ENCODE data around the gene CEP290. TPM values are rescaled to one million over a fixed set of nuclear protein-coding genes. Genes with fewer than 3 reads are reported as not detected.

CEP290 gene
- total RNA-seq, 1 donor from 2014 or later = 6.6 TPM

- TF ChIP-seq CTCF (IDR thresholded peaks at IDR 0.05; ENCODE audit: insufficient read depth, low read length, severe bottlenecking) = no peak
- no peaks in the 10 kb centered on the region for H3K27me3 ChIP-seq (ENCODE audit: control insufficient read depth, insufficient read depth, low read length)
- FAIRE-seq (no peak), DNase-seq (ENCODE audit: low read depth) (no peak)
- H3K4me3 ChIP-seq (ENCODE audit: low read depth, low read length) = no peak overlapping the region
- peaks cover 6% of the 10 kb centered on the region for H3K36me3 ChIP-seq (ENCODE audit: control insufficient read depth, insufficient read depth, low read length)
Observed at GRCh38 chr12:88184196-88184595, 42.3 kb upstream of the CEP290 start.

- H3K4me3 ChIP-seq (ENCODE audit: low read depth, low read length) = no peak overlapping the region
- FAIRE-seq (no peak), DNase-seq (ENCODE audit: low read depth) (no peak)
- no peak for TF ChIP-seq CTCF (IDR thresholded peaks at IDR 0.05; ENCODE audit: insufficient read depth, low read length, severe bottlenecking)
- peaks cover 9% of the 10 kb centered on the region for H3K36me3 ChIP-seq (ENCODE audit: control insufficient read depth, insufficient read depth, low read length)
- H3K27me3 ChIP-seq (ENCODE audit: control insufficient read depth, insufficient read depth, low read length) = no peaks in the 10 kb centered on the region
Observed at GRCh38 chr12:88182416-88182815, 40.5 kb upstream of the CEP290 start.

GRCh38 chr12:88181881-88182280 lies 40.0 kb upstream of the CEP290 start:
- Histone ChIP-seq H3K36me3 (ENCODE audit: control insufficient read depth, insufficient read depth, low read length) (peaks cover 11% of the 10 kb centered on the region), H3K4me3 (ENCODE audit: low read depth, low read length) (no peak overlapping the region), H3K27me3 (ENCODE audit: control insufficient read depth, insufficient read depth, low read length) (no peaks in the 10 kb centered on the region)
- no peak for TF ChIP-seq CTCF (IDR thresholded peaks at IDR 0.05; ENCODE audit: insufficient read depth, low read length, severe bottlenecking)
- DNase-seq (ENCODE audit: low read depth) (no peak), FAIRE-seq (no peak)

- Histone ChIP-seq H3K4me3 (ENCODE audit: low read depth, low read length) (no peak overlapping the region), H3K27me3 (ENCODE audit: control insufficient read depth, insufficient read depth, low read length) (no peaks in the 10 kb centered on the region), H3K36me3 (ENCODE audit: control insufficient read depth, insufficient read depth, low read length) (peaks cover 13% of the 10 kb centered on the region)
- DNase-seq (ENCODE audit: low read depth) (no peak), FAIRE-seq (no peak)
- no peak for TF ChIP-seq CTCF (IDR thresholded peaks at IDR 0.05; ENCODE audit: insufficient read depth, low read length, severe bottlenecking)
Observed at GRCh38 chr12:88179436-88180014, 37.6 kb upstream of the CEP290 start.

- FAIRE-seq (no peak), DNase-seq (ENCODE audit: low read depth) (no peak)
- TF ChIP-seq CTCF (IDR thresholded peaks at IDR 0.05; ENCODE audit: insufficient read depth, low read length, severe bottlenecking) = no peak
- Histone ChIP-seq H3K4me3 (ENCODE audit: low read depth, low read length) (no peak overlapping the region), H3K27me3 (ENCODE audit: control insufficient read depth, insufficient read depth, low read length) (no peaks in the 10 kb centered on the region), H3K36me3 (ENCODE audit: control insufficient read depth, insufficient read depth, low read length) (peaks cover 10% of the 10 kb centered on the region)
Observed at GRCh38 chr12:88175544-88175943, 33.7 kb upstream of the CEP290 start.

GRCh38 chr12:88172844-88173407 lies 31.0 kb upstream of the CEP290 start:
- FAIRE-seq = no peak
- H3K4me3 ChIP-seq (ENCODE audit: low read depth, low read length) = no peak overlapping the region
- peaks cover 9% of the 10 kb centered on the region for H3K36me3 ChIP-seq (ENCODE audit: control insufficient read depth, insufficient read depth, low read length)
- peak; percentile 68 for DNase-seq (ENCODE audit: low read depth)
- TF ChIP-seq CTCF (IDR thresholded peaks at IDR 0.05; ENCODE audit: insufficient read depth, low read length, severe bottlenecking) = no peak
- H3K27me3 ChIP-seq (ENCODE audit: control insufficient read depth, insufficient read depth, low read length) = no peaks in the 10 kb centered on the region
